NCI-H2029 (cell line): ENCODE data around the gene DSCAM.

Source experiments
- DNase-seq: peaks from one replicate; lab custom pipeline; 2025; lab: John Stamatoyannopoulos, UW

Gene DSCAM

DNA sequence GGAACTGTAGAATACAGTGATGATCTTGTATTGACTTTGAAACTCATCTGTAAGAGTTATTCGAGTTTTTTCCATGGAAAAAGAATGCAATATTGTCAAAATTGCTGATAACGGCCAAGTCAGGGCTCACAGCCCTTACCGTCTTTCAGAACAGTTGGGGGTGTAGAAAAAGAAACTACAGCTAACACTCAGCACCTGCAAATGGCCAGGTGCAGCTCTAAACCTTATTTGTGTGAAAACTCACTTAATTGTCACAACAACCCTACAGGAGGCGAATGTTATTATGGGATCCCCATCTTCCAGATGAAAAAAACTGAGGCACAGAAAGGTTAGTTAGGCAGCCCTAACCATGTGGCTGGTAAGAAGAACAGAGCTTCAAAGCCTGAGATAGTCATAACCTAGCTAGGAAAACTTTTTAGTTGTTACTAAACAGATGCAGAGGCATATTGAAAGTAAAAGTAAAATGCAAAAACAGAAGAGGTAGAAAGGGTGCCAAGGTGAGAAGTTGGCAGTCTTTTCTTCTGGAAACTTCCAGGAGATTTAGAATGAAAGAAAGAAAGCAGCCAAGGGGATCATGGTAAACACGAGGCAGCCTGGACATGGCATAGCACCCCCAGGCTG lies 76.4 kb downstream of the DSCAM start:
- no peak for DNase-seq

- no peak for DNase-seq
Measured at GRCh38 chr21:40769231-40769630, 77.7 kb downstream of the DSCAM start.

DNA sequence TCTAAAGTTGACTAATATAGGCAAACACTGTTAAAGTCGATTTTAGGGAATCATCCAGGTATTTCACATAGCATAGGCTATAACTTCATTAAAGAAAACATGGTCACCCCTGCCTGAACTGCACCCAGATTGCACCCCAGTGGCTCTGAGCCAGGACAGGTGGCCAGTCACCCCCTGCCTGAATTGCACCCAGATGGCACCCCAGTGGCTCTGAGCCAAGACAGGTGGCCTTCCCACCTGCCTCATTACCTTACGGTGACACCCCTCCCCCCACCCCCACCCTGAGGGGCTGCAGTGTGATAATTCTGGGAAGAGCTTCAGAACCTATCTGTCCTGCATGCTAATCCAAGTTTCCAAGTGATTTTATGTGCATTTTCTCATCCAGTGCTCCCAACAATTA lies 78.9 kb downstream of the DSCAM start:
- no peak for DNase-seq

DNA sequence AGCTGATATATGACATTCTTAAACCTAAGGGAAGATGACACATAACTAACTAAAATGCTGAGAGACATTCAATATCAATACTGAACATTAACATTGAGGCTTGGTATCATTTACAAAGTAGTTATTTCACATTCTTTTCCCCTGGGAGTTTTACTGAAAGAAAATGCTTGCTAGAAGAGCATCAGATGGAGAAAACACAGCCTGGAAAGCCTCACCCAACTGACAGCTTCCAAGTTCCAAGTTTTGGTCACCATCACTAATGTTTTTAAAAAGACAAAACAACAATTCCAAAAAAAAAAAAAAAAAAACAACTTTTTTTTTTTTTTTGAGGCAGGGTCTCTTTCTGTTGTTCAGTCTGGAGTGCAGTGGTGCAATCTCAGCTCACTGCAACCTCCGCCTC lies 80.6 kb downstream of the DSCAM start:
- no peak for DNase-seq

- no peak for DNase-seq
Measured at GRCh38 chr21:40765811-40766210, 81.1 kb downstream of the DSCAM start.

DNA sequence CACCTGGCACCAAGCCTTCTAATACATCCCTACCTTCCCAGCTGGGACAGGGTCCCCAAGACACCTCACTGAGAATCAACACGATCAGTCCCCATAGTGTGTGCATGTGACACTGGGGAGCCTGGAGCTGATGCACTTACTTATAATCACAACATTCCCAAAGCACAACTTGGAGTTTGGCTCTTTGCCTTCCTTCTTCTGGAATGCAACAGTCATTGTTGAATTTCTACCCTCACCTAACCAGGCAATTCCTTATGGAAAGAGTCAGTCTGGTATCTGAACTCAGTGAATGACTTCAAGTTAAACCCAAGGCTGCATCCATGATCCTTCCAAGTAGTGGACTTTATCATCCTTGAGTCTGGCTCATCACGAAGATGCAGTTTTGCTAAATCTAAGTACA lies 86.1 kb downstream of the DSCAM start:
- no peak for DNase-seq

DNA sequence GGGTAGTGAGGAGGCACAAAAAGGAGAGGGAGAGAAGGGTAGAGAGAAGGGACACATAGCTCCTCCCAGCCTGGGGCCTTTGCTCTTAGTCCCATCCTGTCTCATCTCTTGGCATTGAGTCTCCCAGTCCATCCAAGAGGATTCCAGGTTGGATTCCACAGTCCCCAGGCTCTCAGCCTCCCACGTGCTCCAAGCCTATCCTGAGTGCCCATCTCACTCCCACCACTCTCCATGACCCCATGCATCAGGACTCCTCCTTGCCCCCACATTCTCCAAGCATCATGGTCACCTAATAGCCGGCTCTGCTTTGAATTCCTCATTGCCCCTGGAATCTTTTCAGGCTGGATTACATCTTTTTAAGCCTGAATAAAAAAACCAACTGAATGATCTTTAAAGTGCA lies 87.9 kb downstream of the DSCAM start:
- DNase-seq, result no peak

DNA sequence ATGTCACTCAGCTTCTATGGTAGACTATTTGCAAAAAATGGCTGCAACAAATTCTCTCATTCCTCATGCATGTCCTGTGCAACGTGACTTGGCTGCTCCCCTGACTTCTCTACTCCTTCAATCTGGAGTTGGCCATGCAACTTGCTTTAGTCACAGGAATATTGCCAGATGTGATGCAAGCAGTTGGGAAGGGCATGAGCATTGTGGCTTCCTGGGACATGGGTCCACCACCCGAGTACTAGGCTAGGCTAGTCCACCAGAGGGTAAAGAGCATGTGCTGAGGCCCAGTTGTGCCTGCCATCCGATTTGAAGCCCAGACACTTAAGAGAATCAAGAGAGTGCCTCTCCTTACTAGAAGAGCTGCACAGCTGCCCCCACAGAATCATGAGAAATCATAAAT lies 89.6 kb downstream of the DSCAM start:
- no peak for DNase-seq

GRCh38 chr21:40754466-40754865 lies 92.5 kb downstream of the DSCAM start:
- DNase-seq, result peak; percentile 14

DNA sequence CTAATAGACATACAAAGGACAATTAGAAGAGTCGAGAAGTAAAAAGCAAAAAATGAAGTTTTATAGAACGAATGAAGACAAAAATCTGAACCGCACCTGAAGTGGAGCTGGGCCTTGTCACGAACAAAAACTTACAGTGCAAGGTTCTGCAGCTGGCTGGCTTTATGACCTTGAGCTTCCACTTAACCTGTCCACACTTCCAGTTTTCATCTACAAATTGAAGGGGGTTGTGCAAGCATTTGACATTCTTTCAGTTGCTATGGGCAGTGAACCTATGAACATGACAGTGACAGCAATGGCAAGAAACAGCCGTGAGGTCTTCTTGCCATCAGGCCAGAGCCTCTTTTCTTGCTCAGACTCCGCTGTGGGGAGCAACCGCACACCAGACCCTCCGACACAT lies 93.2 kb downstream of the DSCAM start:
- no peak for DNase-seq

DNA sequence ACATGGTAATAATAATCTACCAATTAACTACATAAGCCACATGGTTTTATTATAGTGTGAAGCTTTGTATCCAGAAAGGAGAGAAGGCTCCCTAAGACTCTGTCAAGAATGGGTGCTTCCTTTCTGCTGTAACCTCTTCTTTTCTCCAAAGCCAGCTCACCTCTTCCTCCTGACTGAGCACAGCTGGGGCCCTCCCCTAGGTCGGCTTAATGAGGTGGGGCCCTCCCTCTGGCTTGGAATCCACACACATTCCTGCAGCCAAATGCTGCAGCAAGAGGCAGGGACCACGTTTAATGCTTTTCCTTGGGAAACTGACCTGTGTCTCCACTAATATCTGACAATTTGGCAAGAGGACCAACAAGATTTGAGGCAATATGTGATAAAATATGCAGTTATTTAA lies 94.8 kb downstream of the DSCAM start:
- DNase-seq, result no peak

DNA sequence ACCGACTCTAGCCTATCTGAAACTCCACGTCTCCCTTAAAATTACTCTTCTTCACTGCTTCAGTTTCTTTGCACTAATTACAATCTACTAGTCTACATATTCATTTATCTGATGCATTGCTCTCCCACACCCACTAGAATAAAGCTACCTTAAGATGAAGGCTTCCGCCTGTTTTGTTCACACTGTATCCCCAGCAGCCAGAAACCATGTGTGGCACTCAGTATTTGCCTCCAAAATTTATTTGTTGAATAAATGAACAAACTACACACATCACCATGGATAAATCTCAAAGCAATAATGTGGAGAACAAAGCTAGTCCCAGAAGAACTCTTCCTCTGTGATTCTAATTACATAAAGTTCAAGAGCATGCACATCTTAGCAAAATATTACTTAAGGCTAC lies 95.7 kb downstream of the DSCAM start:
- DNase-seq, result no peak

- no peak for DNase-seq
Measured at GRCh38 chr21:40736145-40736544, 110.8 kb downstream of the DSCAM start.

DNA sequence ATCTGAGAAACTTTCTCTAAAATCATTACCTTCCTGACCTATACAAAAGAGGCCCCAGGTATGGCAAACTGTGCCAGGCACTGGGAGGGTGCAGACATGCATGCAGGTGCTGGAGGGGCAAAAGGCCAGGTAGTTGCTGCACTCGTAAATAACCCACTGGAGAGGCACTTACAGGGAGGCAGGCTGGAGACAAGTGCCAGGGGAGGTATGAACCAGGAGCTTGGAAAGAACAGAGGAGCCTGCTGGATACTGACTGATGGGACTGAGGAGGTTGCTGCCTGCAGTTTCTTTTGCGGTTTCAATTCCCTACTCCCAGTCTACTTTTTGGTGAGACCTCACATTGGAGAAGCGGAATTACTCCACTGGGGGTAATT lies 113.9 kb downstream of the DSCAM start:
- DNase-seq, result peak; percentile 75

GRCh38 chr21:40732253-40733023 lies 114.5 kb downstream of the DSCAM start:
- peak; percentile 11 for DNase-seq

- DNase-seq, result no peak
Measured at GRCh38 chr21:40731206-40731605, 115.8 kb downstream of the DSCAM start.

GRCh38 chr21:40730426-40730800 lies 116.5 kb downstream of the DSCAM start:
- no peak for DNase-seq

- no peak for DNase-seq
Measured at GRCh38 chr21:40729761-40730425, 117.1 kb downstream of the DSCAM start.

GRCh38 chr21:40723966-40724365 lies 123.0 kb downstream of the DSCAM start:
- DNase-seq, result no peak

- no peak for DNase-seq
Measured at GRCh38 chr21:40723317-40723716, 123.6 kb downstream of the DSCAM start.

DNA sequence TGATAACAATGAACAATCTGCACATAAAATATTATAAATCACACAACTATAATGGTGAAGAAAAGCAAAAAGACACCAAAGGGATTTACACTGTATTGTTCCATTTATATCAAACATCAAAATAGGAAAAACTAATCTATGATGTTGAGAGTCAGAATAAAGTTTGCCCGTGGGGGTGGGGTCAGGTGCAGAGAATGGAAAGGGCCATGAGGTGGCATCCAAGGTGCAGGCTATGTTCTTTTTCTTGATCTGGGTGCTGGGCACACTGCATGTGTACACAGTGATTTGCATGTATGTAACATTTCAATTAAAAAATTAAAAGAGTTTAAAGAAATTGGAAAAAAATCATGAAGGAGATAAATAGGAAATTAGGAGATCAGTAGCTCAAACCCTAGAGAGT lies 127.3 kb downstream of the DSCAM start:
- DNase-seq, result no peak

DNA sequence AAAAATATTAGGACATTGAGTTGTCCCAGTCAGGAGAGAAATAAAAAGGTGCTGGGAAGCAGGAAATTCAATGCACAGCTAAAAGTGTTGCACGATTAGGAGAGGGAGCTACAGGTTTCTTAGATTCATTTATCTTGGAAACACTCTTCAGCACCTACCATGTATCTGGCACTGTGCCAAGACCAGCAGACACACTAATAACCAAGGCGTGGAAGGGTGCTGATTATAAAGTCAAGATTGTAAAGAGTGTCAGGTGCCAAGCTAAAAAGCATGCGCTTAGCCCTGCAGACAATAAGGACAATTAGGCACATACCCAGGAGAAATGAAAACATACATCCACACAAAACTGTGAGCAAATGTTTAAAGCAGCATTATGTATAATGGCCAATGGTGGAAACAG lies 129.9 kb downstream of the DSCAM start:
- peak; percentile 8 for DNase-seq

GRCh38 chr21:40714536-40714935 lies 132.4 kb downstream of the DSCAM start:
- DNase-seq, result no peak
